ENCODE results near the gene MMP24.
A peak's percentile ranks its signal among the peaks of the same experiment; 100 is the strongest.
"Not testable (repeated sequence)": the region's sequence is repeated elsewhere in the genome, so short reads cannot be mapped to it uniquely, and the experiment has no call there.

MMP24 gene

GRCh38 chr20:35257175-35257909 lies 30.9 kb downstream of the MMP24 start:
- no peak for DNase-seq (ENCODE audit: low spot score)

DNA sequence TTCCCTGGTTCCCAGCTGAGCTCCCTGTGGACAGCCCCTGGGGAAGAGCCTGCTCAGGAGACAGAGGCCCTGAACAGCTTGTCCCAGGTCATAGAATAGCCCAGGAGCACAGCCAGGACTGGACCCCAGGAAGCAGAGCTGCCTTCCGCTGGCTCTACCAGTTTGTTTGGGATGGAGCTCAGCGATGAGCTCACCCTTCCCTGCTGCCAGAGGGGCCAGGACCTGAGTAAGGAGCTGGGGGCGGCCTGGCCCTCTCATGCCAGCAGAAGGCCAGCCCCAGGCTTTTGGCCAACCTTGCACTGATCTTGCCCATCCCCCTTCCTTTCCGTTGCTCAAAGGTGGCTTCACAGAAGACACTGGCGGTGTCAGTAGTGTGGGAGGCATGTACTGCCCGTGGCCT lies 33.9 kb downstream of the MMP24 start:
- DNase-seq (ENCODE audit: low spot score), result no peak

GRCh38 chr20:35262321-35262720 lies 35.8 kb downstream of the MMP24 start:
- not testable (repeated sequence) for DNase-seq (ENCODE audit: low spot score)

GRCh38 chr20:35262731-35263531 lies 36.4 kb downstream of the MMP24 start:
- not testable (repeated sequence) for DNase-seq (ENCODE audit: low spot score)

DNA sequence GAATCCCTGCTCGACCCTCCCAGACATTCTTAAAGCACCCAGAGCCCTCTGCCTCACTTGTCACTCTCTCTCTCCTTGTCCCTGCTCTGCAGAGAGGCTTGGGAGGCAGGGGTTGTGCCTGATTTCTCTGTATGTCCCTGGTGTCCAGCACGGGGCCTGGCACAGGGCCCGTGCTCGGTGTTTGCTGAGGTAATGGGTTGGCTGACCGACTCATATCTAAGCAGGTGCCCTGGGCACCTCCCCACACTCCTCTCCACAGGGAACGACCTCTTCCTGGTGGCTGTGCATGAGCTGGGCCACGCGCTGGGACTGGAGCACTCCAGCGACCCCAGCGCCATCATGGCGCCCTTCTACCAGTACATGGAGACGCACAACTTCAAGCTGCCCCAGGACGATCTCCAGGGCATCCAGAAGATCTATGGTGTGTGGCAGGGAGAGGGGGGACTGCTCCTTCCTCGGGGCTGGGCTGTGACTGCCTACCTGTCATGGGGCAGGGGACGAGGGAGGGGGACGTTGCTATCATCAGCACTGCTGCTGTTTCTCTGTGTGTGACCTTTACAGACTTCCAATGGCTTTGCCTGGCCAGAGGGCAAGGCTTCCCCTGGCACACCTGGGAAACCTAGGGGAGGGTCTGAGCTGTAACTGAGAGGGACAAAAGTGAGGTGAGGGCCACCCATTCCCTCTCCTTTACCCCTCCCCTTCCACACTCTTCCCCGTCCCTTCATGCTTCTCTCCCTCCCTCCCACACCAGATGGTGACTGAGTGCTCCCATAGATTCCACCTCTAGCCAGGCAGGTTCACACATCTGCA lies 37.2 kb downstream of the MMP24 start:
- no peak for DNase-seq (ENCODE audit: low spot score)

DNA sequence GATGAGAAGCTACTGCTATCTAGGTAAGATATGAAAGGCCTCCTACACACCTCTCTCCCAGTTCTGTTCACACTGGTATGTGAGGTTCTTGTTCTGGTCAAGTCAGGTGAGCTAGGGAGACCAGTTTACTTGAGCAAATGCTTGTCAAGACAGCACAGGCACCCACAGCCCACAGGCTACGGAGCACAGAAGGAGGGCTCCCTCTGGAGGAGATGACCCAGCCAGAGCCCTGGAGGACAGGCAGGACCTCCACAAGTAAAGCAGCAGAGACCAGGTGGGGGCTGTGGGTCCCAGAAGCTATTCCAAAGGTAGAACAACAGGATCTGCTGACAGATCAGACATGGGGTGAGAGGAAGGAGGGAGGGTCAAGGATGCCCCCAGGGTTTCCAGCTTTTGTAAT lies 38.3 kb downstream of the MMP24 start:
- no peak for DNase-seq (ENCODE audit: low spot score)

DNA sequence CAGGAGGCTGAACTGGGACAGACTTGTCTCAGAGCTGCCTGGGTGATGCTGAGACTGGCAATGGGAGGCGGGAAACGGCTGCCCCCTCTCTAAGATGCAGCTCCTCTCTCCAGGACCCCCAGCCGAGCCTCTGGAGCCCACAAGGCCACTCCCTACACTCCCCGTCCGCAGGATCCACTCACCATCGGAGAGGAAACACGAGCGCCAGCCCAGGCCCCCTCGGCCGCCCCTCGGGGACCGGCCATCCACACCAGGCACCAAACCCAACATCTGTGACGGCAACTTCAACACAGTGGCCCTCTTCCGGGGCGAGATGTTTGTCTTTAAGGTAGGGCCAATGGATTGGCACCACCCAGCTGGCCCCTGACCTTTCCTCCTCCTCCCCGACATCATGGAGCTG lies 40.6 kb downstream of the MMP24 start:
- no peak for DNase-seq (ENCODE audit: low spot score)

DNA sequence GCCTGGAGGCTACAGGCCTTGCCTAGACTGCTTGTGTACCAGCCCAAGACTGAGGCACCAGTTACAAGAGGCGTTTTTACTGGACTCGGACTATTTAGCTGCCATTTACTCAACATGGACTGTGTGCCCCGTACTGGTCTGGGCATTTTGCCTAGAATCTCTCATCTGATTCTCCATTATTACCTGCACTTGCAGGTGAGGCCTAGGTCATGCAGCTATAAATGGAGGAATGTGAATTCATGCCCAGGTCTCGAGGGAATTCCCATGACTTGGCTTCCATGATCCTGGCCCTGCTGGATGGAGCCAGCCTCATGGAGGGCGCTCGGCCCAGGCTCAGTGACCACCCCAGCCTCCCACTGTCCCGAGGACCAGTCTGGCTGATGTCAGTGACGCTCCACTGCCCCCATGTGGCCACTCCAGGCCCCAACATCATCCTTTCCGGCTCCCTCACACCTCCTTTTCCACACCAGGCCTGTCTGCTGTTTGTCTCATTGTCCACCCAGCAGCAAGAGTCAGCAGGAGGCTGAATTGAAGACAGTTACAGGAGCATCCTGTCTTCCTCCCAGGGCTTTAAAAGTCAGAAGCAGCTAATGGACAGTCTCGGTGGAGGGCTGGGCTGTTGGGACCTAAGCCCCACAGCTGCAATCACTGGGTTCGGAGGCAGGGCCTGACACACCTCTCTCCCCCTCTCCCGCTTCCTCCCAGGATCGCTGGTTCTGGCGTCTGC lies 42.7 kb downstream of the MMP24 start:
- DNase-seq (ENCODE audit: low spot score), result peak; percentile 21

DNA sequence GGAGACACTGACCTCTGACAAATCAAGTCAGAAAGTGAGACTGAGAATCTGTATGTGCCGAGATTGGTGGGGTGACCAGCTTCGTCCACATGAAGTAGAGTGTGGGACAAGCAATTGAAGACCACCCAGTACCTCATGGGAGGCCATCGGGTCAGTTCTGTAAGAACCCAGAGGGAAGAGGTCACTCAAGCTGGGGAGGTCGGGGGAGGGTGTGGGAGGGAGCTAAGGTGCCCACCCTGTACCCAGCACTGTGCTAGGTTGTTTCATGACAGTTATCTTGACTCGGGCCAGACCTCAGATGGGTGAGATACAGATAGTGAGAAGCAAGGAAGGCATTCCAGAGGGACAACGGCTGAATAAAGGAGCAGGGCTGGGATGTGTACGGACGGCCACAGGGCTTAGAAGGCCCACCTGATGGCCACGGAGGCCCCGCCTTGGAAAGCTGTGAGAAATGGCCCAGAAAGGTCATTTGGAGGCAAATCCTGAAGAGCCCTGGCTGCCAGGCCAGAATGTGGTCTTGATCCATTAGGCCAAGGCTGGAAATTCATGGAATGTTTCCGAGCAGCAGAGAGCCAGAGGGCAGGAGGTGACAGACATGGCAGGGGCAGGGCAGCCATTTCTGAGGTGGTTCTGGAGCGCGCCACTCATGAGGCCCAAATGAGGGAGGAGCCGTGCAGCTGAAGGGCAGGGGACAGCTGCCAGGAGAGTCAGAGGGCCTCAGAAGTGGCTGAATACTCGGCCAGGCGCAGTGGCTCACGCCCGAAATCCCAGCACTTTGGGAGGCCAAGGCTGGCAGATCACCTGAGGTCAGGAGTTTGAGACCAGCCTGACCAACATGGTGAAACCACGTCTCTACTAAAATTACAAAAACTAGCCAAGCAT lies 43.8 kb downstream of the MMP24 start:
- DNase-seq (ENCODE audit: low spot score), result no peak

DNA sequence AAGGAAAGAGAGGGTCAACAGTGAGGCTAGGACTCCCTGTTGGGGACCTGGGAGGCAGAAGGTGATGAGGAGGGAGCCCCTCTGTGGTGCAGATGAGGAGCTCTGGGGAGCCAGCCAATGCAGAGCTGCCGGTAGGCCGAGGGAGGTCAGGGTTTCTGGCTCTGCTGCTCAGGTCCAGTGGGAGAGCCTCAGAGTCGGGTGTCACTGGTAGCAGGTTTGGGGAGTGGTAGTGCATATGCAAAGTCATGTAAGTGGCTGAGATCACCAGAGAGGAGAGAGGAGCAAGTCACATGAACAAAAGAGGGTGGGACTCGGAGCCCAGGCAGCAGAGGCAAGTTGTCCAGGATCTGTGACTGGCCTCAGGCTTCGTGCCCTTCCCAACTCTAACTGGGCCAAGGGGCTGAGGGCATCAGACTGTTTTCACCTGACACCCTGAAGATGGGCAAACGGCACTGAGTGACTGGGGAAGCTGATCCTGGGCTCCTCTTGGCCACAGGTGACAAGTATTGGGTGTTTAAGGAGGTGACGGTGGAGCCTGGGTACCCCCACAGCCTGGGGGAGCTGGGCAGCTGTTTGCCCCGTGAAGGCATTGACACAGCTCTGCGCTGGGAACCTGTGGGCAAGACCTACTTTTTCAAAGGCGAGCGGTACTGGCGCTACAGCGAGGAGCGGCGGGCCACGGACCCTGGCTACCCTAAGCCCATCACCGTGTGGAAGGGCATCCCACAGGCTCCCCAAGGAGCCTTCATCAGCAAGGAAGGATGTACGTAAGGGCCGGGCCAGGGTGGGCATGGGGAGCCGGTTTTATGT lies 44.8 kb downstream of the MMP24 start:
- no peak for DNase-seq (ENCODE audit: low spot score)

DNA sequence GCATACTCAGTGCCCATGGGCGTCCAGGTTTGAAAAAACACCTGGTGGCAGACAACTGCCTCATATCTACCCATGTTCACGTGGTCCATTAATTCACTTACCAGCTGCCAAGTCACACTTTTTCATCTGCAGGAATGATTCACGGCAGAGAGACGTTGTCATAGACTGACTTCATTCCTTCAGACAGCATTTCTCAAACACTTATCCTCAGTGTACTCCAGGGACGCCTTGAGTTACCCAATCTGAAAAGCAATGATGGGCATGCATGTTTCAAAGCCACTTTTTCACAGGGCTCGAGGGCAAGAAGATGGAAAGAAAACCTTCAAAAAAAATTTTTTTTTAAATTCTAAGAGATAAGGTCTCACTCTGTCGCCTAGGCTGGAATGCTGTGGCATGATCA lies 45.4 kb downstream of the MMP24 start:
- DNase-seq (ENCODE audit: low spot score), result no peak

DNA sequence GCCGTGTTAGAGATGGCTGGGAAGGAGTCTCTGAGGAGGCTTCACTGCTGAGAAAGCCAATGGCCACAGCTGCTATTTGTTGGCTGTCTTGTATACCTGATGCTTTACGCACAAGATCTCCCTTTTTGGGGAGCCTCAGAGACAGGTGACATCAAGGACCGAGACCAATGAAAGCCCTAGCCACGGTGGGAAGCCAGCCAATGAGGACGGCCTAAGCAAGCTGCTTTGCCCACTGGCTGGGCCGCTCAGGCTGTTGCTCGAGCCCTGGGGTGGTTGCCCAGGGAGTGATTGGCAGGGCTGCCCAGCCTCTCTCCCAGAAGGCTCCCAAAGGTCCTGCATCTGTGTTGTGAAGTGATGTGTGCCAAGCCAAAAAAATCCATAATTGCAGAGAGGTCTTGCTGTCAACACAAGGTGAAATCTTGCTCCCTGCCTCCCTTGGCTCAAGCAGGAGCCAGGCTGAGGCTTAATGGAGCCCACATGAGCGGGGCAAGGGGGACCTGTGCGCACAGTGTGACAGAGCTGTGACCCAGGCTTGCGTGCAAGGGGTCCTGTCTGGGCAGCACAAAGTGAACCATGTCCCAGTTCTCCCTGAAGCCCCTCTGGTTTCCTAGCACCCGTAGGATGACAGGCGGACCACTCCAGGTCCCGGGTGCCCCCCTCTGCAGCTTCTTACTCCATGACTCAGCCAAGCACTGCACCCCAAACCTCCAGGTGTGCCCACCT lies 47.1 kb downstream of the MMP24 start:
- DNase-seq (ENCODE audit: low spot score), result no peak

GRCh38 chr20:35274172-35275092 lies 47.9 kb downstream of the MMP24 start:
- no peak for DNase-seq (ENCODE audit: low spot score)

DNA sequence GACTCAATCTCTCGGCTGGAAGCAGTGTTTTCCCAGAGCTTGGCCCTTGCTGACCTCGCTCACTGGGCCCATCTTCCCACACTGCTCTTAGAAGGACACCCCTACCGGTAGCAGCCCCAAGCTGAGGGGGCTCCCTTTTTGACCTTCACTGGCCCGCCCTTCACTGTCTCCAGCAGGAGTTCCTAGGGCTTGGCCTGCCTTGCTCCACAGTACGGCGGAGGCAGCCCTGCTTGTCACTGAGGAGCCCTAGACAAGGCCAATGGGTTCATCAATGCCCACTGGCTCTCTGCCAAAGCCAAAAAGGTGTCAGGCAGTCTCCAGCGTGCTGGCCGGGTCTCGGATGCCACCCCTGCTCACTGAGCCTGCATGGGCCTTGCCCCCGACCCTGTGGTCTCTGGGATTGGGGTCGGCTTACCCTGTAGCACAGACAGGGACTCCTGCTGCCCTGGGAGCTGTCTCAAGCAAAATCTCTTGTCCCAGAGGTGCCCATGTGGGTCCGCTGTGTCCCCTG lies 49.3 kb downstream of the MMP24 start:
- no peak for DNase-seq (ENCODE audit: low spot score)

DNA sequence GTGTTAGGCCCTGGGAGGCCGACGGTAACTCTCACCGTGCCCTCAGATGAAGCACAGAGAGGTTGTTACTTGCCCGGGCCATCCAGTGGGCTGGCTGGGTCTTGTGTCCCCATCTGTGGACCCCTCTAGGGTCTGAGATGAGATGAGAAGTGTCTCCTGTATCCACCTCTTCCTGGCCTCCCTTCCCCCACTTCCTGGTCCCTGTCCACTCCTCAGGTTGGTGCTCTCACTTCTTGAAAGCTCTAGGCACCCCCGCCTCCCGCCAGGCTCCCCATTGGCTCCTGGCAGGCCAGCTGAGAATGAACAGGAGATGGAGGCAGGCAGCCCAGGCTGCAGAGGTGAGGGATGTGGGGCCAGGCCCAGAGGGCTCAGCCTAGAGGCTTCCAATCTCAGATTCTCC lies 49.9 kb downstream of the MMP24 start:
- no peak for DNase-seq (ENCODE audit: low spot score)

GRCh38 chr20:35277127-35277526 lies 50.6 kb downstream of the MMP24 start:
- DNase-seq (ENCODE audit: low spot score), result no peak

DNA sequence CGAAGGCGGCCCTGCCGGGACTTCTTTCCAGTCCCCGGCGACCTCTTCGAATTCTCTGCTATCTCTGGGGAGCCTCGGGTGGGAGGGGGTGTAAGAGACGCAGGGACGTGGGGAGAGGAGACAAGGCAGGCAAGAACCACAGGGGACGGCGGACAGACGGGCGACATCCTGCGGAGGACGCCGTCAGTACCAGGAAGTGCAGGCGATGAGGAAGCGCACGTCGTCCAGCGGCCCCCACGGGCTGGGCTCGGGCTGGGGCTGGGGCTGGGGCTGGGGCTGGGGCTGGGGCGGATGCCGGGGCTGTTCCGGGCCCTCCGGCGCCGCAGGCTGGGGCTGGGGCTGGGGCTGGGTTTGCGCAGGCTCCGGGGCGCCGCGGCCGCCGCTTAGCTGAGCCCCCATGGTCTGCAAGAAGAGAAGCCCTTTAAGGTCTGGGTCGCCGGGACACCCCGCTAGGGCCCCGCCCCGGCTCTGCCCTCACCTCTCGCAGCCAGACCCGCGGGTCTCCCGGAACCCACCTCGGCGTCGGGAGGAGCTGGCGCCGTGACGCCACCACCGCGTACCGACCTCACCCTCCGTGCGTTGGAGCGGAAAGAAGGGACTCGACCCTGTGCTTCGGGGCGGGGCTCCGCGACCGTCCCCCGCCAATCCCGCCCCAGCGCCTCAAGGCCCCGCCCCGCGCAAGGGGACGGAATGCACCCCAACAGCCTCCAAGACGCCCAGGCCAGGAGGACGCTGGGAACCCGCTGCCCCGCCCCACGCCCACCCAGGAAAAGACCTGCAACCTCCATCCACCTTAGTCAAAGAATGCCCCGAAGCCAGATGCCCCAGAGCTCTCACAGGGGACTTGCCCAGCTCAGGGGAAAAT lies 51.3 kb downstream of the MMP24 start, which contains the start of gene MMP24OS:
Gene MMP24OS (minus strand): TSS at position 592 of the 865 bp plus-strand sequence. CDS start 193 bp downstream, at position 399.
- DNase-seq (ENCODE audit: low spot score), result peak; percentile 90
